Activated CD4-positive, alpha-beta T cell treated with anti-CD3 and anti-CD28 coated beads, Interleukin-2, amount 50 U/mL, for 4 hours (primary cell): Measurements from ENCODE around the gene PDXK.
"Not testable (repeated sequence)": the region's sequence is repeated elsewhere in the genome, so short reads cannot be mapped to it uniquely, and the experiment has no call there.

Experiments used
- DNase-seq, 2 experiments: peaks; one replicate each; pipeline ENCODE4 v3.0.0-alpha.2; 2020

The PDXK gene

DNA sequence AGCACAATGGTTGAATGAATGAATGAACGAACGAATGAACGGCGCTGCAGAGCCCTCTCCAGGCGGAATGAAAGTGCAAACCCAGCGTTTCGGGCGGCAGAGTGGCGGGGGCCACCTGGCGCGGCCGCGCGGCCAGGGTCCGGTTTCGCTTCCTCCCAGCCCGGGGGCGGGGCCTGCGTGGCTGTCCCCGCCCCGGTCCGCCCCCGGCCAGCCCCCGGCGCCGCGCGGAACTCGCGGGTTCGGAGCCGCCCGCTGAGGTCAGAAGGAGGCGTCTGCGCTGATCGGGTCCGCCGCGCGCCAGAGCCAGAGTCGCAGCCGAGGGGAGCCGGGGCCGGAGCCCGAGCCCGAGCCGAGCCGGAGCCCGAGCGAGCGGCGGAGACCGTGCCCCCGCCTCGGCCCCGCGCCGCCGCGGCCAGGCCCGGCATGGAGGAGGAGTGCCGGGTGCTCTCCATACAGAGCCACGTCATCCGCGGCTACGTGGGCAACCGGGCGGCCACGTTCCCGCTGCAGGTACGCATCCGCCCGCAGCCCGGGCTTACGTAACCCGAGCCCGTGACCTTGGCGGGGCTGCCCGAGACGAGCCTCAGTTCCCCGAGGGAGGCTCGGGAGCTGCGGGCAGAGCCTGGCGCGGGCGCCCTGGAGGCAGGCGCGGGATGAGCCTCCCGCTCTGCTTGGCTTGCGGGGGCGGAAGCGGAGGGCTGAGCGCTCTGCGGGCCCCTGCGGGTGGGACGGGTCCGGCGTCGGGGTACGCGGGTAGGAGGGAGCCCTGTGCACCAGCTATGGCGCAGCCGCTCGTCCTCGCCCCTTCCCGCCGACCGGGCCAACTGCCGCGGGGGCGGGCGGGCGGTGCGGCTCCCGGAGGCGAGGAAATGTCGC, at the start of gene PDXK:
Gene PDXK (plus strand): TSS at position 258 of the 876 bp plus-strand sequence. CDS start 166 bp downstream, at position 424.
- peak; percentile 65 to 73 for DNase-seq

DNA sequence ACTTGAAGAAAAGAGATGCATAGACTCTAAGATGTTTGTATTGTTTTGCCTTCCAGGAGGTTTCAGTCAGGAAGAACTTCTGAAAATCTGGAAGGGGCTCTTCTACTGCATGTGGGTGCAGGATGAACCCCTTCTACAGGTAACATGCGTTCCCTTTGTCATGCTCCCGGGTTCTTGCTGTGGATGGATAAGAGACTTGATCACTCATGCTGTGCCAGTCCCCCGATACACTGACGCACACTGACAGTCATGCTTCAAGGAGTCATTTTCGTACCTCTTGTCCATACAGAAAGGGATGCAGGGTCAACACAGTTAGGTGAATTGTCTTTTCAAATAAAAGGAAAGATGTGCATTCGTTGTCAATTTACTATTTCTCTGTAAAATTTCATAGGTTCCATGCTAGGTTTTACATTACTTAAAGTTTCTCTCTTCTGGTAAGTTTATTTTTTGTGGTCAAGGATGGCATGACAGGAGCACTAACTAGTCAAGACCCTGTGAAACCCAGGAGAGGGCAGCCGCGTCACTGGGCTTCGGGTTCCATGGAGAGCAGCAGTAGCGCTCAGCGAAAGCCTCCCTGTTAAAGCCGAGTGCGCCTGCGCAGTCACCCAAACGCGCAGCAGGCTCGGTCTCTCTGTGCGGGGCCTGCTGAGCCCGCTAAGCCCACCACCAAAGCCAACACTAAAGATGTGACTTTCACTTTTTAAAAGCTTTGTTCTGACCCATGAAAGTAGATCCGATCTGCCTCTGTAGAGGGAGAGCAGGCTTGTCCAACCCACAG, 48.9 kb upstream of the PDXK start:
- no peak for DNase-seq

DNA sequence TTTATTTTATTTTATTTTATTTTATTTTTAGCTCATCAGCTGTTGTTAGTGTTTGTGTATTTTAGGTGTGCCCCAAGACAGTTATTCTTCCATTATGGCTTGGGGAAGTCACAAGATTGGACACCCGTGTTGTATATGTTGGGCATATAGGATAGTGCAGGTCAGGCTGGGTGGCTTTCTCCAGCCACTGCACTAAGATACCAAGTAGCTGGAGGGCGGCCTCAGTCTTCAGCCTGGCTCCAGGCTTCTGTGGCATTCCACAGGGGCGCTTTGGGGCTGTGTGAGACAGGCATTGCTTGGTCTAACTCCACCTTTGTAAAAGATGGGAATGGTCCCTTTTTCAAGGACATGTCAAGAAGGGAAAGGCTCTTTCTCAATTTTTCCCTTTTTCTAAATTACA, 43.1 kb upstream of the PDXK start:
- no peak for DNase-seq

DNA sequence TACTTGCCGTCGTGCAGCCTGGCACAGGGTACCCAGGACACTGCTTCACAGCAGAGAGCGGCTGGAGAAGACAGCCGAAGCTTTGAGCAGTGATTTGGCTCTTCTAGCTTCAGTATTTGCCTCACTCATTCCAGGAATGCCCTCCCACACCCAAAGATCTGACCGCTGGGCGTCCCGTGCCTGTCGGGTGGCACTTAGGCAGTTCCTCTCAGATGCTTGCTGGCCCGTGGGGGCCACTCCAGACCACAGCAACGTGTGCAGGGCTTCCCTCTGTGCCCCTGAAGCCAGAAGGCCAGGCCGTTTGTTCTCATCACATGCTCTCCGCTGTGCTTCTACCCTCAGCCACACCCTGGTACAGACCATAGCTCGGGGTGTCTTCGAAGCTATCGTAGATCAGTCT, 42.5 kb upstream of the PDXK start:
- no peak for DNase-seq

DNA sequence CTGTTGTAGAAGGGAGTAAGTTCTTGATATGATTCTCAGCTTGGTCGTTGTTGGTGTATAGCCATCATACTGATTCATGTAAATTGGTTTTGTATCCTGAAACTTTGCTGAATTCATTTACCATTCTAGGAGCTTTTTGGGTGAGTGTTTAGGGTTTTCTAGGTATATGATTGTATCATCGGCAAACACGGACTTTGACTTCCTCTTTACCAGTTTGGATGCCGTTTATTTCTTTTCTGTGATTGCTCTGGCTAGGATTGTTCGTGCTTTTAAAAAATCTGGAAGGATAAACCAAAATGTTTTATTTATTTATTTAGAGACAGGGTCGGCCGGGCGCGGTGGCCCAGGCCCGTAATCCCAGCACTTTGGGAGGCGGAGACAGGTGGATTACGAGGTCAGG, 39.0 kb upstream of the PDXK start:
- no peak for DNase-seq

DNA sequence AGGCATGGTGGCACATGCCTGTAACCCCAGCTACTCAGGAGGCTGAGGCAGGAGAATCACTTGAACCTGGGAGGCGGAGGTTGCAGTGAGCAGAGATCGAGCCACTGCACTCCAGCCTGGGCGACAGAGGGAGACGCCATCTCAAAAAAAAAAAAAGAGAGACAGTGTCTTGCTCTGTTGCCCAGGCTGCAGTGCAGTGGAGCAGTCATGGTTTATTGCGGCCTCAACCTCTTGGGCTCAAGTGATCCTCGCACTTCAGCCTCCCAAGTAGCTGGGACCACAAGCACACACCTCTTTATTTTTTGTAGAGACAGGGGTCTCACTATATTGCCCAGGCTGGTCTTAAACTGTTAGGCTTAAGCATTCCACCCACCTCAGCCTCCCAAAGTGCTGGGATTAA, 38.5 kb upstream of the PDXK start:
- not testable (repeated sequence) for DNase-seq

DNA sequence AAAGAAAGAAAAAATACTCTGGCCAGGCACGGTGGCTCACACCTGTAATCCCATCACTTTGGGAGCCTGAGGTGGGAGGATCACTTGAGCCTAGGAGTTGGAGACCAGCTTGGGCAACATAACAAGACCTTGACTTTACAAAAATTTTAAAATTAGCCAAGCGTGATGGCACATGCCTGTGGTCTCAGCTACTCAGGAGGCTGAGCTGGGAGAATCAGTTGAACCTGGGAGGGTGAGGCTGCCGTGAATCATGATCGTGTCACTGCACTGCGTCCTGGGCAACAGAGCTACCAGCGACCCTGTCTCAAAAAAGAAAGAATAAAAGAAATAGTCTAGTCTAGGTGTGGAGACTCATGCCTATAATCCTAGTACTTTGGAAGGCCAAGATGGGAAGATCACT, 37.3 kb upstream of the PDXK start:
- DNase-seq = no peak

DNA sequence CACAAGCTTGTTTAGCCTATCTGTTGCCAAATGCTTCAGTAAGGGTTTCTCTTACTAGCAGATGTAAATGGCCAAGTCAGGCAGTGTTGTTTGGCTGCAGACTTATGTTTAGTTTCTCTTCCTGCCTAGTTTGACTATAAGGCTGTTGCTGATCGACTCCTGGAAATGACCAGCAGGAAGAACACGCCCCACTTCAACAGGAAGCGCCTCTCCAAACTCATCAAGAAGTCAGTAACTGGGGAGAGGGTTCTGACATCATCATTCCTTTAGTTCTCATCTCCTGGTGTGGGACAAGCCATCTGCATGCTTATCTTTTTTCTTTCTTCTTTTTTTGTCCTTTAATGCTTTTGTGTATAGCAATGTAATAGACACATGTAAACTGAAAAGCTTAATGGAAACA, 34.5 kb upstream of the PDXK start:
- DNase-seq = no peak

DNA sequence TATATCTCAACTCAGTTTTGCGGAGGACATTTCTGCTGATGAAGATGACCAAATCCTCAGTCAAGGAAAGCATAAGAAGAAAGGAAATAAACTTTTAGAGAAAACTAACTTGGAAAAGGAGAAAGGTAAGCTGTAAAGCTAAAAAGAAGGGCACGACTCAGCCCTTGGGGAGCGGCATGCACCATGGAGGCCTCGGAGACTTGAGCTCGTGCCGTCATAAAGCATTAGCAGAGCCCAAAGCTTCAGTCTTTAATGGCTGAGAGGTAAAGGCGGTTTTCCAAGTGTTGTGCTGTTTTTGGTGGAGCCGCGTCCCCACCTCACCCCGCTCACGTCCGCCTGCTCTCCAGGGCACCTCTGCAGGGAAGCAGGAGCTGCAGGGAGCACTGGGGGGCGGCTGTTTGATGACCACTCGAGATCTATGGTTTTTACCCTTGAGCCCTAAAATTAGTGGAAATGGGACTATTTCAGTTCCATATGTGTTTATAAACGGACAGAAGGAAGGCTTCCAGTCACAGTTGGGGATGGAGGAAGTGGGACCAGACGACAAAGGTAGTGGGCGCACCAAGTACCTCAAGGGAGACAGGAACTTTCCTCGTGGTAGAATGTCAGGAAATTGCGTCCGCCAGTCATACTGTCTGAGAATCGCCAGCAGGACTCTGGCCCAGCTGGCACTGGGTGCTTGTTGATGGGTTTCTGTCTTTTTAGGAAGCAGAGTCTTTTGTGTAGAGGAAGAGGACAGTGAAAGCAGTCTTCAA, 31.9 kb upstream of the PDXK start:
- no peak for DNase-seq

DNA sequence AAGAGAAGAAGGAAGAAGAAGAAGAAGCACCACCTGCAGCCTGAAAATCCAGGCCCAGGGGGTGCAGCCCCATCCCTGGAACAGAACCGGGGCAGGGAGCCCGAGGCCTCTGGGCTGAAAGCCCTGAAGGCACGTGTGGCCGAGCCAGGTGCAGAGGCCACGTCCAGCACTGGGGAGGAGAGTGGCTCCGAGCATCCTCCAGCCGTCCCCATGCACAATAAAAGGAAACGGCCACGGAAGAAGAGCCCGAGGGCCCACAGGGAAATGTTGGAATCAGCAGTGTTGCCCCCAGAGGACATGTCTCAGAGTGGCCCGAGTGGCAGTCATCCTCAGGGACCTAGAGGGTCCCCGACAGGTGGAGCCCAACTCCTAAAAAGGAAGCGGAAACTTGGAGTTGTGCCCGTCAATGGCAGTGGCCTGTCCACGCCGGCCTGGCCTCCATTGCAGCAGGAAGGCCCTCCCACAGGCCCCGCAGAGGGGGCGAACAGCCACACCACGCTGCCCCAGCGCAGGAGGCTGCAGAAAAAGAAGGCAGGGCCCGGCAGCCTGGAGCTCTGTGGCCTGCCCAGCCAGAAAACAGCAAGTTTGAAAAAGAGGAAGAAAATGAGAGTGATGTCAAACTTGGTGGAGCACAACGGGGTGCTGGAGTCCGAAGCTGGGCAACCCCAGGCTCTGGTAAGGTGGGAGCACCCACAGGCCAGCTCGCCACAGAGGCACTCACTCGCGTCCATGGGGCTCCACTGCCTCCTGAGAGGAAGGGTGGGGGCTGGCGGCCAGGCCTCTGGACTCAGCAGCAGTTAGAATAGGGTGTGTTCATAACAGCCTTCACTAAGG, 31.1 kb upstream of the PDXK start:
- DNase-seq = no peak

DNA sequence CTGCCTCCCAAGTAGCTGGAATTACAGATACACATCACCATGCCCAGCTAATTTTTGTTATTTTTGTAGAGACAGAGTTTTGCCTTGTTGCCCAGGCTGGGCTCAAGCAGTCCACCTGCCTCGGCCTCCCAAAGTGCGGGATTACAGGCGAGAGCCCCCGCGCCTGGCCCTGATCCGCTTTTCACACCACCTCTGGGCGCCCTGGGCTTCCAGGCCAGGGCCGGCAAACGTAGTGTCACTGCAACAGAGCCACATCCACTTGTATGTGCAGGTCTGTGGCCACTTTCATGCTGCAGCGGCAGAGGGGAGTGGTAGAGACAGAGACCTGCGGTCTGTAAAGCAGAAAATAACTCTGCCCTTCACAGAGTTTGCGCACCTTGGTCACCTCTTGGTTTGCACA, 30.0 kb upstream of the PDXK start:
- DNase-seq = no peak

DNA sequence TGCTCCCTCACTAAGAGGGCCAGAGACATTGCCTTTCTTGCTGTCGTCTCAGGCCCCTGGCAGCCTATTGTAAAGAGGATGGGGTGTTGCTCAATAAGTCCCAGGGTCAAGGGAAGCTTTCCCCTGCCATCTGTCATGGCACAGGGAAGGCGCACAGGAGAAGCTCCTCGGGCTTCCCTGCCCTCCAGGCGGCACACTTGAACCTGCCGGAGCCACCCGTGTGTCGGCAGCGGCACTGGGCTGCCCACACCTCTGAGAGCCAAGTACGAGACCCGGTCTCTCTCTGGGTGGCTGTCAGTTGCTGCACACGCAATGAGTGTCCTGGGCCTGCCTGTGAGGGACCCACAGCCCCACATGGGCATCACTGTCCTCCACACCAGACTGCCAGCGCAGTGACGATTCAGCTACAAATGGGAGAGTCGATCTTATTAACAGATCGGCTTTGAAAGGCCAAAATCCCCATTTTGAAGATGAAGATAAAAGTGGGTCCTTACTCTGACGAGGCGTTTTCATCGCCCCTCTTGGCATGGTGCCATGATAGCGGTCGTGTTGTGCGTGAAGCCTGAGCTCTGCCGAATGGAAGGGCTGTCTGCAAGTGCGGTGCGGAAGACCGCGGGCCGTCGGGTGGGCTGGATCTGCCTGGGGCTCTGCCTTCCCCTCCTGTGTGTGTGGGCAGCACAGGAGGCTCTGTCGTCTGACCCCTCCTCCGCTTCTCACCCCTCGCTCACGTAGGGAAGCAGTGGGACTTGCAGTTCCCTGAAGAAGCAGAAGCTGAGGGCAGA, 29.2 kb upstream of the PDXK start:
- no peak for DNase-seq

DNA sequence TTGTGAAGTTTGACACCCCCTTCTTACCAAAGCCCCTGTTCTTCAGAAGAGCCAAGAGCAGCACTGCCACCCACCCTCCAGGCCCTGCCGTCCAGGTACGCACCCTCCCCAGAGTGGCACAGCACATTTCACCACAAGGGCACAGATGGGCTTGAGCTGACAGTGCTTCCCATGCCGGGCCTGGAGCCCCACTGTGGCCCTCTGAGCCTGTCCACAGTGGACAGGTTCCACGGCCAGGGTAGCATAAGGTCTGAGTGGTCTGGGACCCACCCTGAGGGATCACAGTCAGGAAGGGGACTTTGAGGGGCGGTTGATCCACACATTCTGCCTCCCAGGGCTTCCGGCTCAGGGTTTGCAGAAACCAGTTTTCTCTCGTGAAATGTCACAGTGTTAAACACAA, 28.6 kb upstream of the PDXK start:
- no peak for DNase-seq

DNA sequence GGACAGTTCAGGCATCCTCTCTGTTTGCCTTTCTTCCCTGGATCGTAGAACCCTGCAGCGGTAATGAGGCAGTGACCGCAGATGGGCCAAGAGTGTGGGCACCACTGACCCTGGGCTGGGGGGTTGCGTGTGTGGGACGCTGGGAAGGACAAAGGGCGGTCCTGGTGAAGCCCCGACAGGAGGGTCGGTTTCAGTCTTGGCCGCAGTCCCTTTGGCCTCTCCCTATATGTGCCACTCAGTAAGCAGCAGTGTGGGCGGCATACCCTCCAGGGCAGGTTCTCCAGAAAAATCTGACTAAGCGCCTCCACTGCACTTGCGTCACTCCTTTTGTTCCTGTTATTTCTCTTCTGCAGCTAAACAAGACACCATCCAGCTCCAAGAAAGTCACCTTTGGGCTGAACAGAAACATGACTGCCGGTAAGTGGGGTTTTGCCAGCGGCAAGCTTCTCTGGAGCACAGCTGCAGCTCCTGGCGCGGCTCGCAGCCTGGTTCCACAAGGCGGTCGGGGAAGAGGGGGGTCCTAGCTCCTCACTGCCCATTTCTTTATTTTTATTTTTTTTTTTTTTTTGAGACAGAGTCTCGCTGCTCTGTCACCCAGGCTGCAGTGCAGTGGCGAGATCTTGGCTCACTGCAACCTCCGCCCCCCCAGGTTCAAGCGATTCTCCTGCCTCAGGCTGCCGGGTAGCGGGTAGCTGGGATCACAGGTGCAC, 27.7 kb upstream of the PDXK start:
- no peak for DNase-seq

DNA sequence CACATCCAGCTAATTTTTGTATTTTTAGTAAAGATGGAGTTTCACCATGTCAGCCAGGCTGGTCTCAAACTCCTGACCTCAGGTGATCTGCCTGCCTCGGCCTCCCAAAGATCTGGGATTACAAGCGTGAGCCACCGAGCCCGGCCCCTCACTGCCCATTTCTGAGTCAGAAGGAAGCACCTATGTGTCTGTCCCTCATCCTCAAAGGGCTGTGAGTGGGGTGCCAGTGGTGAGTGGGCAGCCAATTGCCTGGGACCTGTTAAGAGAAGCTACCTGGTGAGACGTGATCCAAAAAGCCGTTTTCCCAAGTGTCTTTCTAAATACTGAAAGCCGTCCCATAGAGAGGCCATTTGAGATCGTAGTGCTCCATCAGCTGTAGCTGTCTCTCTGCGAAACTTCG, 27.1 kb upstream of the PDXK start:
- no peak for DNase-seq

DNA sequence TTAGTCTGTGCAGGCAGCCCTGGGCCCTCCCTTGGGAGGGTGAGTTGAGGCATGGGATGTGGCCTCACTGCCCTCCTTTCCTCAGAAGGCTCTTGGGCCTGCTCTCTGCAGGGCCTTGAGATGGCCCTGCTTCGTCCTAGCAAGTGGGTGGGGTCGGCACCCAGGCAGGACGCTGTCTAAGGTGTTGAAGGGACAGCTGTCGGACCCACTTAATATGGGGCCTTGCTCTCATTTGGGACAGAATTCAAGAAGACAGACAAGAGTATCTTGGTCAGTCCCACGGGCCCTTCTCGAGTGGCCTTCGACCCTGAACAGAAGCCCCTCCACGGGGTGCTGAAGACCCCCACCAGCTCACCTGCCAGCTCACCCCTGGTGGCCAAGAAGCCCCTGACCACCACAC, 26.0 kb upstream of the PDXK start:
- DNase-seq = no peak

DNA sequence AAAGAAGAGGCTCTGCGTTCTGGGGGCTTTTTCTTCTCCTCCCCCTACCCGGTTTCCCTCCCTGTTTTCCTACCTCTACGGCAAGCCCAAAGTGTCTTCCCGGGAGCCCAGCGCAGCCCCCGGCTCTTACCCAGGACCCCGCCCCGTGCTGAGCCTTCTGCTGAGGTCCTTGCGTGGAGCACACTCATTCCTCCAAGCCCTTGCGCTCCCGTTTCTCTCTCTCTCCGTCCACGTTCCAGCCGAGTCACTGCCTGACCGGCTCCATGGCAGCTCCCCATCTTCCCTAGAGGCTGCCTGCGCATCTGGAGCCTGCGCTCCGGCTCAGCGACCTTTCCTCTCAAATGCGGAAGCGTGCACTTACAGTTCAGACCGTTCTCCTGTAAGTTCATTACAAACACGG, 24.9 kb upstream of the PDXK start:
- DNase-seq = no peak

DNA sequence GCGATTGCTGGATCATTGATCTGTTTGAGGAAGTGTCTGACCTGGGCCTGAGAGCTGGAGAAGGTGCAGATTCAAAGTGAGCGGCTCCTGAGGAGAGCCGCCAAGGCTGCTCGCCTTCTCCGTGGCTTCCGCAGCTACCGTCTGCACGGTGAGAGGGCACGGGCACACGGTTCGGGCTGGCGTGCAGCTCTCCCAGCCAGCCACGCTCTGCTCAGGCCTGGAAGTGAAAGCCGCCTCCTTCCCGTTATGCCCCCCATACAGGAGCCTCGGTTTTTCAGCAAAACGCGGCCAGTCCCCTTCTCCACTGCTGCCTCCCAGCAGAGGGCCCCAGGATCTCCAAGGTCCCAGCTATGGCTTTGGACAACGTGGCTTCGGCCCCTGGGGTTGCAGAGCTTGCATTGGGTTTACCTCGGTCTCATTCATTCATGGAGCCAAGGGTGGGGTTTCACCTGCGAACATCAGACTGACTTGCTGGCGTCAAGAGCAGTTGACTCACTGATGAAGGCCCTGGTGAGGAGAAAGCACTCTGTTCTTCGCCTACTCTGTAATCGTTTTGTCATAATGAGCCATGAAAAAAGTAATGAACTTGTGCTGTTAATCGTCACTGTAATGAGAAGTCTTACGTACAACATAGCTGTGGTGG, 24.4 kb upstream of the PDXK start:
- DNase-seq = no peak

DNA sequence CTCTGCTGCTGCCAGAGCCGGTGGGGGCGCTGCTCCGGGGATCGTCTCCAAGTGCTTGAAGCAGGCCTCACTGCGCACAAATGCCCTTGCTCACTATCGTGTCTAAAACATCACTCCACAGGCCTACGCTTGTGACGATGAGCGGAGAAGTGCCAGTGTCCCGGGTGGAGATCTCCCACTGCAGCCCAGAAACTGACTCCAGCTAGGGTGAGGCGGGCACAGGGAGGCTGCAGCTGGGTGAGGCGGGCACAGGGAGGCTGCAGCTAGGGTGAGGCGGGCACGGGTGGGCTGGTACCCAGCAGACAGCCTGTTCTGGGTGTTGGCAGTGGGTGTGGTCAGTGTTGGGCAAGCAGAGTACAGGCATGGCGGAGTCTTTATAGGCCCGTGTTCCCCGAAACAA, 22.7 kb upstream of the PDXK start:
- DNase-seq = no peak
